CD4-positive, alpha-beta T cell treated with Interferon alpha-2 for 1 hour (primary cell): ENCODE data around the gene TMEM100.

Experiments
- DNase-seq, 2 donors: peaks; one replicate each; pipeline ENCODE4 v3.0.0-alpha.2; 2020 to 2022

Gene TMEM100

DNA sequence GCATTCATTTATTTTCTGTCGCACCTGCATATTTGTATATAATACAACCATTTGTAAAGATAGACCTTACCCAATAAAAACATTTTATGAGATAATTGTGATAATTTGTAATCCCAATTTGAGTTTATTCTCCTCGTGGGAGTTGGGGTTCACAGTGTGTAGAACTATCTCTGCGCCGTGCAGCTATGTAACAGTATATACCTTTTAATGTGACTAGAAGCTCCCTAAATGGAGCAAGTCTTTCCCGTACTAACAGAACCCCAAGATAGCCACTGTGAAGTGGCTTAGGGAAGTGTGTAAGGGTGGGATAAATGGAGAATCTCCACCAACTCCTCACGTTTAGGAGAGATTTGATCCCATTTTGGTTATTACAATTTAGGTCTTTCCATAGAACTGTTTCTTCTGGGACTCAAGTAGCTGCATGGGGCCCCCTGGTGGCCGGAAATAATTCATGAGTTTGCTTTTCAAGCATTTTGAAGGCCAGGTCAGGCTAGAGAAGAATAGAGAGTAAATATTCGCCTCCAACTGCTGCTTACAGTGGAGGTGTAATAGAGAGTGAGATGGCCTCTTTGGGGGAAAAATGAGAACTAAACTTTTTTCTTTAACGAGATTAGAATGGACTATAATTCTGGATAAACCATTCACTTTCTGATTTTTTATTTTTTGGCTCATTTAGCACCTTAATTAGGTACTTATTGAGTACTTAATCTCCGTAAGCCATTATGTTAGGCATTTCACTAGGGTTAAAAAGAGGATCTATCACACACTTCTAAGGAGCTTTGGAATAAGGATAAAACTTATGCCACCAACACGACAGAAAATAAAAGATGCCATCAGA, 4.5 kb downstream of the TMEM100 start:
- peak; percentile 46 to 54 for DNase-seq

DNA sequence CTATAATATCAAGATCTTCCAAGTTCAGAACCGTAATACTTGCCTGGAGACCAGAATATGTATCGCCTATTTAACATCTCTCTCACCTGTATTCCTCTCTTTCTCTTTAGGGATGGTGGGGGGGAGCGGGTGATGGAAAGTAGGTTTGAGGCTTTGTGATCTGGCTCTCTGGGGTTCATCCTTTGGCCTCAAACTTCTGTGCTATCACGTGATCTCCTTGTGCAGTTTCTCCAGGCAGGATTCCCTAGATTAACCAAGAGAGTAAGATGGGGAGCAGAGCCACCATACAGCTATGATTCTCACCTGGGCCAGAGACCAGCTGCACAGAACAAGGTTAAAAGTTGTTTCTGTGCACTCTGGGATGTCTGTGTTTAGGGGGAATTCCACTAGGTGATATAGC, 5.2 kb downstream of the TMEM100 start:
- DNase-seq: no peak

DNA sequence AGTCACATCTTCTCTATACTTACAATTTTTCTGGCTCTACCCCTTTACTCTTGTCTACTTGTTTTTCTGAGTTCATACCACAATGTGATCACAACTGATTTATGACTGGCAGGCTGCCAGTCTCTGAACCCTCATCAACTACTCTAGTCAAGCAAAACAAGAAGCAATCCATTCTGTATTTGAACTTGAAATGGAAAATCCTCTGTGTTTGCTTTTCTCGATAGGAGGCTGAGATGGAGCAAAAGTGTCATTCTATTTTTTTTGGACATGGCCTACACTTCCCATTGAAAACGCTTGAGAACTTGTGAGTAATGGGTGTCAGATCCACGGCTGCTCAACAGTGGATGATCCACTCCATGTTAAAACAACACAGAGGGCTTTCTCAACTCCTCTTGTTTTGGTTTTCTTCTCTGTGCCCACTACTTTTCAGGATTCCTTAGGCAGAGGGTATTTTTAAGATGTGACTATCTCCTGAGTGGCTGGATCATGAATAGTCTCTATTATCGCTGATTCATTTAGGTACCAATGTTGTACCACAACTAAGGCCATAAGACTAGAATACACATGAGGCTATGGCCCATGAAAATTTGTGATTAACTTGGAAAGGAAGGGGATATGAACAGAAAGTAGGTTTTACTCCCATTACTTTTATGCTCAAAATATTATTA, 11.7 kb downstream of the TMEM100 start:
- no peak for DNase-seq

DNA sequence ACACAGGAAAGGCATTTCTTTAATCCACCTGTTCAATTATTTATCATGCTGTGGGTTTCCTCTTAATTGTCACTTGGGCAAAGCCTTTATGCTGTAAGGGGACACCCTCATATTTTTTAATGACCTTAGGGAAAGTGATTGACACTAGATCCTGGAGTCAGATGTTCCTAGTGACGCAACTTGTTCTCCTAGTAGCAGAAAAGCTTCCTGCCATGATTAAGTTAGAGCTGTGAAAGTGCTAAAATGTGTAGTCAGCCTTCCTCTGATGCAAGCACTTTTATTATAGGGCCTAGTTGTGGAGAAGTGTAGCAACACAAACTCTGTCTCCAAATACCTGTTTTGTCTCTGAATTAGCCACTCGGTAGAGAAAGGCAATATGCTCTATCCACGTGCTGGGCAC, 12.3 kb downstream of the TMEM100 start:
- no peak for DNase-seq

DNA sequence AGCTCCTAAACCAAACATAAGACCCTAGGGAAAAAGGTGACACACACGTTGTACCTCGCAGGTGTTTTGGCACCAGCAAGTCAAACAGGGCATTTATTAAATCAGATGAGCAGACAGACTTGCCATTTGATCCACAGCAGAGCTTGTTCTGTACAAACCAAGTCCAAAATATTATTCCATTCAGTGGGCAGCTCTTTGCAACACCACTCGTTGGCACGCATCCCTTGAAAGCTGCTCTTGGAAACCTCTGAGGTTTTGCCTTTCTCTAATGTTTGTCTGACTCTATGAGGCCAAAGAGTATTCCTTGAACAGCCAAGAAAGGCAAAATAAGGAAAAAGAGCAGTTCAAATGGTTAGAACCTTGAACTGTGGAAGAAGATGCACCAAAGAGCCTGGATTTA, 12.7 kb downstream of the TMEM100 start:
- DNase-seq: no peak

DNA sequence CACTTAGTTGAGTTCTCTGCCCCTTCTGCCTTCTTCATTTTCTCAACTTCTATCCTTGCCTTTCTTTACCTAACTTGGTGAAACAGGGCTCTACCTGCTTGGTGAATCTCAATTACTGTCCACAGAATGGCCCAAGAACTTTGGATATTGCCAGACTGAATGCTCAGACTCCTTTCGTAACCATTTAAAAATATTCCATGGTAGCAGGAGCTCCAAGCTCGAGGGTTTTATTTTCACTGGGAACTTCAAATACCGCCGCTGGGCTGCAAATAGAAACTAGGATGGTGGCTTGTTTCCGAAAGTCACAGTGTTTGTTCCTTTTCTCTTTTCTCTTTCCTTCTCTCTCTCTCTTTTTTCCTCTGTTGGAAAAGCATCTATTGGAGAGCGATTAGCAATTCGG, 13.2 kb downstream of the TMEM100 start:
- DNase-seq: no peak

DNA sequence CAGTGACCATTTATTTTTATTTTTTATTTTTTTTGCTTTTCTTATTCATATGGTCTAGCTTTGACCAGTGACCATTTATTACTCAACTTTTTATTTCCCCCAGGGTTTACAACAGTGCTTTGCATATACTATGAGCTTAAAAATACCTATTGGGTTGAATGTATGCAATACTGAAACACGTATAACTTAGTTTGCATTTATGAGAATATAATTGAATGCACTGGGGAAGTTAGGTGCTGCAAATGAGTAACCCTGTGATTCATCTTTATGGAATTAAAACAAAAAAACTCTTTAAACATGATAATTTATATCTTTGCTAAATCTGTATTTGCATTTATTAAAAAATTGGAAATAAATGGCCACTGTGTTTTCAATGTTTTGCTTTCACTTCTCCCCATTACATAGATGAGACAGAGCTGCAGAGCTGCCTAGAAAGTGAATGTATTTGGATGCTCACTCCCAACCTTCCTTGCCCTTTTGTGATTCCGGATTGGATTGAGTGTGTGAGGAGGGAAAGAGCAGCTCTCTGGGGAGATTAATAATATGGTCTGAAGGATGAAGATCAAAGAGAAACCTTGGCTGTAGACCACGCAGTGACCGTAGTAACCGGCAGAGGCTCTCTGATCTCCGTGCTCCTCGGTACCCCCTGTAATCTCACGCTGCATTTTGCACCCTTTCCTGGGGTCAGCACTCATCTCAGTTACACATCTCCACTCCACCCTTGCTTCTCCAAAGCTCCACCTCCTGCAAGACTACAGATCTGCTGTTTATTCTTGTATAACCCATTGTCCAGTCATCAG, 14.3 kb downstream of the TMEM100 start:
- no peak for DNase-seq

DNA sequence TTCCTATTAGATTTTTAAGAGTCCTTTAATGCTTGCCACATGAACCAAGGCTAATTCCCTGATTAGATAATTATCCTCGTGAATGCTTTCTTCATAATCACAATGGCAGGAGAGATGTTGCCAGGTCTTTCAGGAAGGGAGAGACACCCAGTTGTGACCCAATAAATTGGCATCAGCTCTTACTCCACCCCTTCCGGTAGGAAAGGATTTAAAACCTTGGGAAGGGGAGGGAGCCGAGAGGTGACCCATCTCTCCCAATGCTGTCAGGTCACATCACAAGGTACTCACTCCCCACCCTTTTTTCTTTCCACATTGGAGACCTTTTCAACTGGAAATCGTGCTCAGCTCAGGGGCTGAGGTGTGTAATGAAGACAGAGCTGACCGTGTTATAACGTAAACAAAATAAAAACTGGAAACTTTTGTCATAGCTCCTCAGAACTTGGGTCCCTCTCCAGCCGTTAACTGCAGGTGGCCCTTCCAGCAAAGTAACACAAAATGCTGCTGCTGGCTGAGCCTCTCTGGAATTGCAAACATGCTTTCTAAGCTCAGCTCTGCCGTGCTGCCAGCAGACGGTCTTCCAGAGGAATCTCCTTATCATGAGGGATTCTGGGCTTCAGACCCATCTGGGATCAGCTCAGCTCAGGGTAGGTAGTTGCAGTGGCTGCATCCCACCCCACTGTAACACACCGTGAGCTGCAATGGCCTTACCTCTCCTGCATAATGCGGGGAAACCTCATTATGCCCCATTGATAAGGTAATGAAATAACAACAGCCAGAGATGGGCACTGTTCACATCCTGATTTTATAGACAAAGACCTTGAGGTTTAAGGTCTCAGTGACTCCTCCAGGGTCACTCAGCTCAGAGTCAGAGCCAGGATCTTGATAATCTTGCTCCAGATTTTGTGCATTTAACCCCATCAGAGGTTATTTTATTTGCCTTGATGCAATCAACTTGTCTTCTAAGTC, 15.6 kb downstream of the TMEM100 start:
- no peak for DNase-seq

DNA sequence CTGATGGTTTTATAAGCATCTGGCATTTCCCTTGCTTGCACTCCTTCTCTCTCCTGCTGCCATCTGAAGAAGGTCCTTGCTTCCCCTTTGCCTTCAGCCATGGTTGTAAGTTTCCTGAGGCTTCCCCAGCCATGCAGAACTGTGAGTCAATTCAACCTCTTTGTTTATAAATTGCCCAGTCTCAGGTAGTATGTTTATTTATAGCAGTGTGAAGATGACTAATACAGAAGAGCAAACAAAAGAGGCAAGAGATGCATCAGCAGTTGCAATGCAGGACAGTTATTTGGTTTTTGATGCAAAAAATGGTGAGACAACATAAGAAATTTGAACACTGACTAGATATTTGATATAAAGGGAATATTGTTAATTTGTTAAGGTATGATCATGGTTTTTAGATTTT, 16.8 kb downstream of the TMEM100 start:
- no peak for DNase-seq

DNA sequence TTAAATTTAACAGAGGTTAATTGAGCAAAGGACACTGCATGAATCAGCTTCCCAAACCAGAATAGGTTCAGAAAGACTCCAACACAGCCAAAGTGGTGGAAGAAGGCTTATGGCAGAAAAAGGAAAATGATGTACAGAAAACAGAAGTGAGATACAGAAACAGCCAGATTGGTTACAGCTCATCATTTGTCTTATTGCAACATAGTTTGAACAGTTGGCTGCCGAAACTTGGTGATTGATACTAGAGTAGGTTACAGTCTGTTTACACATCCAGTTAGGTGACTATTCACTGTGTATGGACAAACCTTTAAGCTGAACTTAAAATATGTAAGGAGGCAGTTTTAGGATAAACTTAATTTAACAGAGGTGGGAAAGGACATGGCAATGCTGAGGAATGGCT, 18.3 kb downstream of the TMEM100 start:
- DNase-seq: no peak

DNA sequence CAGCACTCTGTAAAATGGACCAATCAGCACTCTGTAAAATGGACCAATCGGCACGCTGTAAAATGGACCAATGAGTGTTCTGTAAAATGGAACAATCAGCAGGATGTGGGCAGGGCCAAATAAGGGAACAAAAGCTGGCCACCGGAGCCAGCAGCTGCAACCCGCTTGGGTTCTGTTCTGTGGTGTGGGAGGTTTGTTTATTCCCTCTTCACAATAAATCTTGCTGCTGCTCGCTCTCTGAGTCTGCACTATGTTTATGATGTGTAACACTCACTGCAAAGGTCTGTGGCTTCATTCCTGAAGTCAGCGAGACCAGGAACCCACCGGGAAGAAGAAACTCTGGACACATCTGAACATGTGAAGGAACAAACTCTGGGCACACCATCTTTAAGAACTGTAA, 20.5 kb downstream of the TMEM100 start:
- DNase-seq: no peak

DNA sequence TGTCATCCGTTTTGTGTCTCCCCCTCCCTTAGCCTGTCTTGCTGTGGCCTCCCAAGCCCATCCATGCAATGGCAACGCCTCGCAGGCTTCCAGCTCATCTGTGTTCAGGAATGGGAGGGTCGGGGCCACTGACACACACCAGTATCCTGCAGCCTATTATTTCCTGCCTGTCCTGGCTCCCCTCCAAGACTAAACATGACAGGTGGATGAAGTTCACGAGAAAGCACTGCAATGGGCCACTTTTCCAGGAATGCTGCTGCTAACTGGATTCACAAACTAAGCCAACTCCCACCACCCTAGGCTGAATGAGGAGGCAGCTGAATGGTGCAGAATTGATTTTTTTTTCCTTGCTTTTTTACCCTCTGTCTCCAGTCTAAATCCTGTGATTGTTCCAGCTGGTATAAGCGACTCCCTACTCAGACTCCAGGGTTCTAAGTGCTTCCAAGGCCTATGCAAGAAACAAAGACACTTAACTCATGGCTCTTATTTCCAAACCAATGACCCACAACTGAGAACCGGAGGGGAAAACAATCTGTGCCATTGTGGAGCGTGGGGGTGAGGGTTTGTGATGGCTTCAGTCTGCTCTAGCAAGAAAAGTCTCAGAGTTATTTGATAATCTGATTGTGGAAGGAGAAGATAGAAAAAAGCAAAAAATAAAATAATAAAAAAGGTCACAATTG, 23.3 kb downstream of the TMEM100 start:
- no peak for DNase-seq

DNA sequence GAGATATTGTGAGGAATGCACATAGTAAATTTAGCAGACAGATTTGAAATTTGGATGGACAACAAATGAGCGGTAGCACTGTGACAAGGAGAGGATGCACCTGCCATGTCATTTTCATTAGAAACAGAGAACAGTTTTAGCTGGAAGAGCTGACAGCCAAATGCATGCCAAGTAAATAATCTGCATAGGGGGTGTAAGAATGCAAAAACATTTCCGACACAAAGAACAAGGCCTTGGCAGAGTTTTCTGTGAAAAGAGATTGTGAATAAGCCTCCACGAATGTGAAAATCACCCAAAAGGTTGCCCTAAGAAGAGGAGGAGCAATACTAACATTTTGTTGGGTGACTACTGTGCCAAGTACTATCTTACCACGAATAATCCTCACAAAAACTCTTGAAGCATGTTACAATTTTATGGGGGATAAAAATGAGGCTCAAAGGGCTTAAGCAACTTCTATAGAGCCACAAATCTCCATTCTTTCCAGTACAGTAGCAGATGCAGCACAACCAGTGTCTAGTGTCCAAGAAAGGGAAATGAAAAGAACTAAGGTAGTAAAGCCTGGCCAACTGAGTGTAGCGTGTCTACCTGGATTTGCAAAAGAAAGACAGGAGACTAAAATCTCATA, 28.3 kb downstream of the TMEM100 start:
- DNase-seq: no peak

DNA sequence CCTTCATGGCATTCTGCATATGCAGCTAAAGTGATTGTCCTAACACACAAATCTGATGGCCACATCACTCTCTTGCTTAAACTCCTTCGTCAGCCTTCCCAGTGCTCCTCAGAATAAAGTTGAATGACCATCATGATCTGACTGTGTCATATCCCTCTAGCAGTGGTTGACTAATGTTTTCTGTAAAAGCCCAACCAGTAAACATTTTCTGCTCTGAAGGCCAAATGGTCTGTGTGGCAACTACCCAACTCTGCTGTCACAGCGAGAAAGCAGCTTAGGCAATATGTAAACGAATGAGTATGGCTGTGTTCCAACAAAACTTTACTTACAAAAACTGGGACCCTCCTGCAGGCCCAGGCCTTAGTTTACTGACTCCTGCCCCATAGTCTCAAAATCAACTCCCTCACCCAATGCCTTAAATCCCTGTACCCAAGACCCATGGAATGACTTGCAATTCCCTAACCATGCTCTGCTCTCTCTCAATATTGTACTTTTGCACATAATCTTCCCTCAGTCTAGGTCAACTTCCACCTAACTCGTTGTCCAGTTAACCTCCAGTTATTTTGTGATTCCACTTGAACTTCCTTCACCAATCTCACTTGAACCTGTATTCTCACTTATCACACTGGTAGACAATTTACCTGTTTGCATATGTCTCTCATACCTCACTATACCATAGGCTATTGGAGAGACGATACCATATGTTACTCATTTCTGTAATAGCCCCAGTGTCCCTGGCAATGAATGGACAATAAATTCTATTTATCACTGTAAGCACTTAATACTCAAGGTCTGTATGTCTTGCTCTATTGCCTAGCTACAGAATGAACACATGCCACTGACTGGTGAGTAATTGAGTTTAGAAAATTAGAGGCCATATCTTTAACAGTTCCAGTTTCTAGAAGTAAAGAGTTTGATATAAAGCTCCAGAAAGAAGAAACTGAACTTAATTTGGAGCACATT, 29.1 kb downstream of the TMEM100 start:
- peak in 1 of 2 donors; percentile 19 for DNase-seq

DNA sequence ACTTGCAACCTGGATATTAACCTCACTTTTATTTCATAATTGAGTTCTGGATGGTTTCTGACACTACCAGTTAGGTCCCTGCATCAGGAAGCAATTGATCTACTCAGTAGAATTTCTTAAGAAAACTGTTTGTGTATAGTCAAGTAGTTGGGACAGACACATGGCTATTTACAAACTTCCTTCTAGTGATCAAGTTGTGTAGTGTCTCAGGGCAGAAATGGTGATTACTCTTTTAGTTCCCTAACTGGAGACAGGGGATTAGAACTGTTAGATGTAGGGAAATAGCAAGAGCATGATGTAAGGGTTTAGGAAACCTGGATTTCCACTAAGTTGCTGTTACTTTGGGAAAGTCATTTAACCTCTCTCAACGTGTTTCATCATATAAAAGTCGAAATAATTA, 30.4 kb downstream of the TMEM100 start:
- DNase-seq: no peak

DNA sequence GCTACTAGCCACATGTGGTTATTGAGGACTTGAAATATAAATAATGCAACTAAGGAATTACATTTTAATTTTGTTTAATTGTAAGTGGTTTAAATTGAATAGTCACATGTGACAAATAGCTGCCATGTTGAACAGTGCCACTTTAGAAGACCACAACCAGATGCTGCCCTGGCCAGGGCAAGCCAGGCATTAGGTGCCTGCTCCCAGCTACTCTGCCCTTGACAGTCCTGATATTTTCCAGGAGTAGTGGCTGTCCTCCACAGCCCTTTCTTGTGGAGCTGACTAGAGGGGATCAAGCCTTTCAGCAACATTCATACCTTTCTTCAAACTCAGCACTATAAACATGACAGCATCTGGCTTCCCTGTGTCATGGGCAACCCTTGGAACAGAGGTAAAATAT, 31.0 kb downstream of the TMEM100 start:
- DNase-seq: no peak

DNA sequence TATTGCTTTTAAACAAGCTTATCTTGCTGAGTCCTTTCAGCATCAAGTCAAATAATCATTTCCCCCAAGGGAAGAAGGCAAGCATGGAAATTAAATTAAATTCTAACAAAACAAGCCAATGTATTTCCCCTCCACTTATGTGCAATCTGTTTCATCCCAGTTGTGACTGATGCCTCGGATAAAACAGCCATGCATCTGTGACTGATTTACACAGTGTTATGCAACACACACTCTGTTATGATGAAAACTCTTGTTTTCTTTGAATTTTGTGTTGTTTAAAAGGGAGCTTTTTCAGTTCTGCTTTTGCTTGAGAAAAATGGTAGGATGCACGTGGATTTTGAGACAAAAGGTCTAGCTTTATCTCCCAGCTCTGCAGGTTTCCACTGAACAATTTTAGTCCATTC, 32.6 kb downstream of the TMEM100 start:
- peak in 1 of 2 donors; percentile 5 for DNase-seq

DNA sequence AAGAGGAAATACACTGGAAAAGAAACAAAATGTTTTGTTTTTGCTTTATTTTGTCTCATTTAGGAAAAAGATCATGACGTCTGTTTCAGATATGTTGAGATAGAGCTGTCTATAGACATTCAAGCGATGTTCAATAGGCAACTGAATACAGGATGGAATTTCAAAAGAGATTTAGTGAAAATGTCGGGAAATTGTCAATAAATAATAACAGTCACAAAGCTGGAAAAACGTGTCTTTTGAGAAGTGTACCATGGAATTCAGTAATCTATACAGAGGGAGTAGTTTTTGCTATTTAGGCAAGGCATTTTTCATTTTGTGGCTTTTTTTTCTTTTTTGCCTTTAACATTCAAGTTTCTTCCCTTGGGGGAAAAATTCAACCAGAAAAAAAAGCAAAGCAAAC, 33.0 kb downstream of the TMEM100 start:
- DNase-seq: no peak

DNA sequence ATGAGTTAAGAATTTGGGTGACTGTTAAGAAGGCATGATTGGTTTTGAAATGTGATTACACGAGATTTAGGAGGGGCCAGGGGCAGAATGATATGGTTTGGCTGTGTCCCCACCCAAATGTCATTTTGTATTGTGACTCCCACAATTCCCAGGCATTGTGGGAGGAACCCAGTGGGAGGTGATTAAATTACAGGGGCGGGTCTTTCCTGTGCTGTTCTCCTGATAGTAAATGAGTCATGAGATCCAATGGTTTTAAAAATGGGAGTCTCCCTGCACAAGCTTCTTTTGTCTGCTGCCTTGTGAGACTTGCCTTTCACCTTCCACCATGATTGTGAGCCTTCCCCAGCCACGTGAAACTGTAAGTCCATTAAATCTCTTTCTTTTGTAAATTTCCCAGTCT, 34.6 kb downstream of the TMEM100 start:
- no peak for DNase-seq

DNA sequence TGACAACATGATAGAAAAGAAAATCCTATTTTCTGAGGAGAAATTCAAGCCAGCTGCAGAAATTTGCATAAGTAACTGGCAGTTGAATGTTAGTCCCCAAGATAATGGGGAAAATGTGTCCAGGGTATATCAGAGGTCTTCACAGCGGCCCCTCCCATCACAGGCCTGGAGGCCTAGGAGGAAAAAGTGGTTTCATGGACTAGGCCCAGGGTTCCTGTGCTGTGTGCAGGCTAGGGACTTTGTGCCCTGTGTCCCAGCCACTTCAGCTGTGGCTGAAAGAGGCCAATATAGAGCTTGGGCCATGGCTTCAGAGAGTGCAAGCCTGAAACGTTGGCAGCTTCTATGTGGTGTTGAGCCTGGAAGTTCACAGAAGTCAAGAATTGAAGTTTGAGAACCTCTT, 35.6 kb downstream of the TMEM100 start:
- DNase-seq: no peak
